ENCODE data around the gene TIMP2. TPM values are rescaled to one million over a fixed set of nuclear protein-coding genes. Genes with fewer than 3 reads are reported as not detected.

TIMP2 gene
- total and polyA plus RNA-seq, 2 of the 4 experiments (the other 2 are of a cell fraction): 43.9 to 416 TPM

GRCh38 chr17:78829477-78829876 is 95.7 kb downstream of the TIMP2 start:
- Histone ChIP-seq H3K36me3 (ENCODE audit: control insufficient read depth, insufficient read depth, low read length) (peaks cover 60% of the 10 kb centered on the region), H3K27ac (ENCODE audit: insufficient read depth, low read length) (no peak overlapping the region), H2AK9ac (replicated peaks; ENCODE audit: low read depth, low read length, poor library complexity) (no peak overlapping the region), H3K56ac (ENCODE audit: extremely low read depth, insufficient read depth, low read length) (no peak overlapping the region), H3K27me3 (ENCODE audit: control insufficient read depth, insufficient read depth, low read length) (no peaks in the 10 kb centered on the region), H3K14ac (replicated peaks; ENCODE audit: low read depth, low read length) (no peak overlapping the region), H4K8ac (ENCODE audit: low read depth in 2 of 2, low read length in 2 of 2) (no peak overlapping the region), H2BK20ac (ENCODE audit: low read depth, low read length) (no peak overlapping the region), H3K9ac (ENCODE audit: low read depth, low read length) (no peak overlapping the region), H4K20me1 (ENCODE audit: insufficient read depth, low read length) (peaks cover 25% of the 10 kb centered on the region), H3K9me1 (ENCODE audit: insufficient read depth, low read length) (peaks cover 8% of the 10 kb centered on the region; the same call in 1 of the 2 replicates), H4K91ac (ENCODE audit: insufficient read depth, low read depth, low read length) (no peak overlapping the region), H2AFZ (replicated peaks; ENCODE audit: low read length, poor library complexity) (no peak overlapping the region), H3K9me3 (ENCODE audit: control insufficient read depth, insufficient read depth, low read length) (no peaks in the 10 kb centered on the region), H4K5ac (ENCODE audit: low read depth, low read length) (no peak overlapping the region), H3K4me2 (ENCODE audit: low read depth, low read length) (no peak overlapping the region), H2AK5ac (ENCODE audit: low read depth, low read length) (no peak overlapping the region), H2BK120ac (ENCODE audit: low read depth, low read length) (no peak overlapping the region), H3K4me3 (ENCODE audit: insufficient read depth, low read depth, low read length) (no peak overlapping the region), H3K18ac (ENCODE audit: low read depth, low read length) (no peak overlapping the region), H3K4ac (ENCODE audit: low read depth, low read length) (no peak overlapping the region), H3K79me1 (ENCODE audit: low read depth in 1 of 2, low read length in 2 of 2) (peaks cover 24 to 66% of the 10 kb centered on the region in 2 experiments), H2BK5ac (ENCODE audit: low read depth, low read length, poor library complexity, severe bottlenecking) (no peak overlapping the region), H3K4me1 (ENCODE audit: control insufficient read depth, insufficient read depth, low read length) (no peaks in the 10 kb centered on the region), H2BK15ac (ENCODE audit: low read depth, low read length) (no peak overlapping the region), H3K23ac (ENCODE audit: low read depth, low read length) (no peak overlapping the region)
- ChIA-PET CTCF (no interaction called here), POLR2A (ENCODE audit: unreplicated experiment) (no interaction called here)
- ATAC-seq (ENCODE audit: low read depth) (no peak), DNase-seq (no peak)
- in situ Hi-C loops (cut with MboI; ENCODE audit: low sequenced_read_pairs): no loop called here
- no CpG with 5 or more reads among the region's 6 CpGs for WGBS, 2 experiments (ENCODE audit: extremely low coverage in 2 of 2, insufficient read length in 1 of 2)
- dilution Hi-C loops (cut with HindIII; ENCODE audit: low sequenced_read_pairs, unreplicated experiment): no loop called here
- TF ChIP-seq RAD21 (IDR thresholded peaks at IDR 0.05; ENCODE audit: low read length) (no peak), SMC3 (IDR thresholded peaks at IDR 0.05; ENCODE audit: low read depth, low read length) (no peak)
- intact Hi-C loops (cut with micrococcal nuclease): loop anchor here (10.0 kb wide), 1 partner anchor 335 kb away; no protein-coding TSS in a partner anchor
- BruUV-seq (replicated peaks): no TSS peak
